Middle frontal gyrus (tissue), 1 donor: ENCODE data around the gene EIF4EBP3.

Experiments
- DNase-seq: peaks from one replicate; pipeline ENCODE4 v3.0.0-alpha.2; 2015; ENCODE audit warnings: low spot score; ENCODE audit errors: extremely low spot score

The EIF4EBP3 gene

GRCh38 chr5:140556438-140556837 lies 9.0 kb downstream of the EIF4EBP3 start:
- DNase-seq = no peak

- peak; percentile 90 for DNase-seq
Observed at GRCh38 chr5:140557136-140557805, 9.8 kb downstream of the EIF4EBP3 start, which contains the start of gene SRA1. TSS of gene SRA1 (minus strand) at chr5:140557473. CDS start at chr5:140557452, 21 bp downstream.

- no peak for DNase-seq
Observed at GRCh38 chr5:140557965-140558364, 10.5 kb downstream of the EIF4EBP3 start.

GRCh38 chr5:140558542-140558941 lies 11.1 kb downstream of the EIF4EBP3 start:
- no peak for DNase-seq

GRCh38 chr5:140560227-140560626 lies 12.8 kb downstream of the EIF4EBP3 start:
- DNase-seq = no peak

- DNase-seq = no peak
Observed at GRCh38 chr5:140561753-140562523, 14.5 kb downstream of the EIF4EBP3 start.

- no peak for DNase-seq
Observed at GRCh38 chr5:140563596-140563995, 16.1 kb downstream of the EIF4EBP3 start.

GRCh38 chr5:140564196-140565023 lies 16.9 kb downstream of the EIF4EBP3 start, which contains the start of the genes APBB3 and SLC35A4:
TSS of gene APBB3 (minus strand) at chr5:140564598. CDS start at chr5:140564245, 353 bp downstream.
TSS of gene SLC35A4 (plus strand) at chr5:140564828. CDS start at chr5:140567170, 2,342 bp downstream.
- DNase-seq = peak; percentile 98

- no peak for DNase-seq
Observed at GRCh38 chr5:140565024-140565779, 17.7 kb downstream of the EIF4EBP3 start.

GRCh38 chr5:140565780-140566095 lies 18.3 kb downstream of the EIF4EBP3 start:
- DNase-seq = no peak

GRCh38 chr5:140566665-140567064 lies 19.2 kb downstream of the EIF4EBP3 start:
- no peak for DNase-seq

GRCh38 chr5:140567136-140567818 lies 19.8 kb downstream of the EIF4EBP3 start:
- DNase-seq = no peak

GRCh38 chr5:140567871-140568270 lies 20.4 kb downstream of the EIF4EBP3 start:
- DNase-seq = no peak

- DNase-seq = no peak
Observed at GRCh38 chr5:140568443-140569063, 21.1 kb downstream of the EIF4EBP3 start.

GRCh38 chr5:140569197-140569596 lies 21.7 kb downstream of the EIF4EBP3 start:
- DNase-seq = no peak

GRCh38 chr5:140570058-140570457 lies 22.6 kb downstream of the EIF4EBP3 start:
- DNase-seq = no peak

GRCh38 chr5:140570488-140570887 lies 23.0 kb downstream of the EIF4EBP3 start:
- DNase-seq = no peak

GRCh38 chr5:140571105-140571504 lies 23.6 kb downstream of the EIF4EBP3 start:
- DNase-seq = no peak

- DNase-seq = no peak
Observed at GRCh38 chr5:140573683-140574082, 26.2 kb downstream of the EIF4EBP3 start.

GRCh38 chr5:140574165-140574564 lies 26.7 kb downstream of the EIF4EBP3 start:
- DNase-seq = no peak
